ENCODE measurements around the gene LDLRAD2. TPM values are rescaled to one million over a fixed set of nuclear protein-coding genes. Genes with fewer than 3 reads are reported as not detected.

LDLRAD2 gene
- total RNA-seq, 1 donor from 2014 or later, result 0.14 TPM

DNA sequence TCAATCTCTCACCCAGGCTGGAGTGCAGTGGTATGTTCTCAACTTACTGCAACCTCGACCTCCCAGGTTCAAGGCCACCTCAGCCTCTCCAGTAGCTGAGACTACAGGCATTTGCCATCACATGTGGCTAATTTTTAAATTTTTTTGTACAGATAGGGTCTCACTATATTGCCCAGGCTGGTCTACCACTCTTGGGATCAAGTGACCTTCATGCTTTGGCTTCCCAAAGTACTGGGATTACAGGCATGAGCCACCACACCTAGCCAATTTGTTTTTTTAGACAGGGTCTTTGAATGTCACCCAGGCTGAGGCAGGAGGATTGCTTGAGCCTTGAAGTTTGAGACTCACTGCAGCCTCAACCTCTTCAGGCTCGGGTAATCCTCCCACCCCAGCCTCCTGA, 19.0 kb upstream of the LDLRAD2 start:
- peaks cover 3% of the 10 kb centered on the region for H3K27me3 Mint-ChIP-seq (ENCODE audit: low read depth, unreplicated experiment)
- no peaks in the 10 kb centered on the region for H3K4me1 ChIP-seq (ENCODE audit: insufficient read depth, low read length)
- H3K9ac ChIP-seq (ENCODE audit: low read length), result no peak overlapping the region
- H3K9me3 ChIP-seq (ENCODE audit: insufficient read depth, low read depth, low read length), result peaks cover 6% of the 10 kb centered on the region
- H3K27ac ChIP-seq (ENCODE audit: low read depth, low read length), result no peak overlapping the region
- no peak overlapping the region for H3K27ac Mint-ChIP-seq (ENCODE audit: unreplicated experiment)
- no peak for FAIRE-seq
- H3K4me3 Mint-ChIP-seq (ENCODE audit: unreplicated experiment), result no peak overlapping the region
- H3K4me2 ChIP-seq (ENCODE audit: low read length), result no peak overlapping the region
- DNase-seq (ENCODE audit: low read depth), result no peak
- no peaks in the 10 kb centered on the region for H4K20me1 ChIP-seq (ENCODE audit: insufficient read depth, low read length)
- no peak overlapping the region for H3K4me3 ChIP-seq (ENCODE audit: insufficient read depth, low read depth, low read length)
- H3K4me1 Mint-ChIP-seq (ENCODE audit: low read depth, unreplicated experiment), result no peaks in the 10 kb centered on the region
- H2AFZ ChIP-seq (ENCODE audit: low read depth, low read length), result no peak overlapping the region
- TF ChIP-seq EZH2 (IDR thresholded peaks at IDR 0.05; ENCODE audit: insufficient read depth, low read length), result no peak
- TF ChIP-seq, protein P1, sequence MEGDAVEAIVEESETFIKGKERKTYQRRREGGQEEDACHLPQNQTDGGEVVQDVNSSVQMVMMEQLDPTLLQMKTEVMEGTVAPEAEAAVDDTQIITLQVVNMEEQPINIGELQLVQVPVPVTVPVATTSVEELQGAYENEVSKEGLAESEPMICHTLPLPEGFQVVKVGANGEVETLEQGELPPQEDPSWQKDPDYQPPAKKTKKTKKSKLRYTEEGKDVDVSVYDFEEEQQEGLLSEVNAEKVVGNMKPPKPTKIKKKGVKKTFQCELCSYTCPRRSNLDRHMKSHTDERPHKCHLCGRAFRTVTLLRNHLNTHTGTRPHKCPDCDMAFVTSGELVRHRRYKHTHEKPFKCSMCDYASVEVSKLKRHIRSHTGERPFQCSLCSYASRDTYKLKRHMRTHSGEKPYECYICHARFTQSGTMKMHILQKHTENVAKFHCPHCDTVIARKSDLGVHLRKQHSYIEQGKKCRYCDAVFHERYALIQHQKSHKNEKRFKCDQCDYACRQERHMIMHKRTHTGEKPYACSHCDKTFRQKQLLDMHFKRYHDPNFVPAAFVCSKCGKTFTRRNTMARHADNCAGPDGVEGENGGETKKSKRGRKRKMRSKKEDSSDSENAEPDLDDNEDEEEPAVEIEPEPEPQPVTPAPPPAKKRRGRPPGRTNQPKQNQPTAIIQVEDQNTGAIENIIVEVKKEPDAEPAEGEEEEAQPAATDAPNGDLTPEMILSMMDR (IDR thresholded peaks at IDR 0.05; ENCODE audit: insufficient read depth, low read depth, low read length), result no peak
- H3K79me2 ChIP-seq (ENCODE audit: insufficient read depth, low read length), result no peaks in the 10 kb centered on the region
- H3K9me3 Mint-ChIP-seq (ENCODE audit: unreplicated experiment), result peaks cover 9% of the 10 kb centered on the region
- H3K36me3 ChIP-seq (ENCODE audit: insufficient read depth, low read length), result no peaks in the 10 kb centered on the region
- no peaks in the 10 kb centered on the region for H3K36me3 Mint-ChIP-seq (ENCODE audit: low read depth, unreplicated experiment)
- H3K27me3 ChIP-seq (ENCODE audit: insufficient read depth, low read length), result no peaks in the 10 kb centered on the region

DNA sequence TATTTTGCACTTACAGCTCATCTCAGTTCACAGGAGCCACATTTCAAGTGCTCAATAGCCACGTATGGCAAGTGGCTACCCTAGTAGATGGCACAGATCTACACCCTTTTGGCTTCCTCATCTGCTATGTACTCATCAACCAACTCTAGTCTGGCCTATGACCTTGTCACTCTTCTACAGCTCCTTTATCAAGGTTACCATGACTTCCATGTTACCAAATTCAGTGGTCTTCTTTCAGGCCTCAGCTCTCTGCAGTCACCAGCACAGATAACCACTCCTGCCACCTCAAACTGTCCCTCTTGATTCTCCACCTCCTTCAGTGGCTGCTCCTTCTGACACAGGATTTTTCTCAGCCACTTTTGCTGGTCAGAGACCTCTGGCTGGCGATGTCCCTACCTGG, 17.4 kb upstream of the LDLRAD2 start:
- no peaks in the 10 kb centered on the region for H3K4me1 ChIP-seq (ENCODE audit: insufficient read depth, low read length)
- H2AFZ ChIP-seq (ENCODE audit: low read depth, low read length), result no peak overlapping the region
- no peak overlapping the region for H3K4me2 ChIP-seq (ENCODE audit: low read length)
- no peaks in the 10 kb centered on the region for H3K79me2 ChIP-seq (ENCODE audit: insufficient read depth, low read length)
- FAIRE-seq (no peak), DNase-seq (ENCODE audit: low read depth) (no peak)
- Mint-ChIP-seq H3K4me3 (ENCODE audit: unreplicated experiment) (no peak overlapping the region), H3K27me3 (ENCODE audit: low read depth, unreplicated experiment) (peaks cover 3% of the 10 kb centered on the region), H3K4me1 (ENCODE audit: low read depth, unreplicated experiment) (no peaks in the 10 kb centered on the region), H3K9me3 (ENCODE audit: unreplicated experiment) (peaks cover 9% of the 10 kb centered on the region), H3K36me3 (ENCODE audit: low read depth, unreplicated experiment) (no peaks in the 10 kb centered on the region), H3K27ac (ENCODE audit: unreplicated experiment) (no peak overlapping the region)
- H3K9me3 ChIP-seq (ENCODE audit: insufficient read depth, low read depth, low read length), result peaks cover 6% of the 10 kb centered on the region
- H3K9ac ChIP-seq (ENCODE audit: low read length), result no peak overlapping the region
- H4K20me1 ChIP-seq (ENCODE audit: insufficient read depth, low read length), result no peaks in the 10 kb centered on the region
- no peak for TF ChIP-seq EZH2 (IDR thresholded peaks at IDR 0.05; ENCODE audit: insufficient read depth, low read length)
- TF ChIP-seq, protein P1 (IDR thresholded peaks at IDR 0.05; ENCODE audit: insufficient read depth, low read depth, low read length), result no peak
- no peak overlapping the region for H3K4me3 ChIP-seq (ENCODE audit: insufficient read depth, low read depth, low read length)
- H3K27me3 ChIP-seq (ENCODE audit: insufficient read depth, low read length), result no peaks in the 10 kb centered on the region
- H3K27ac ChIP-seq (ENCODE audit: low read depth, low read length), result no peak overlapping the region
- H3K36me3 ChIP-seq (ENCODE audit: insufficient read depth, low read length), result no peaks in the 10 kb centered on the region

DNA sequence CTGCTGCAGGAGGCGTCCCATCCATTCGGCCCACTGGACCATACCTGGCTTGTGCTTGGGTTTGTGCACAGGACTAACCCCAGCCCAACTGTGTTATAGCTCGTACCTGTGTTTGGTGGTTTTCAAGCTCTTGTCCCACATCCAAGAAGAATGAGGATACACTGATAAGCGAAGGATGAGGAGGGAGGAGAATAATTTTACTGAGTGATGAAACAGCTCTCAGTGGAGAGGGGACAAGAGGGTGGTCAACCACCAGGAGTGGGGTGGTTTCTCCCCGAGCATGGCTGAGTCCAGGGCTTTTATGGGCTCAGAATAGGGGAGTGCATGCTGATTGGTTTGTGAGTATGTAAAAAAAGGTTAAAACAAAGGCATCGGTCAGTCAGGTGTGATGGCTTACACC, 17.0 kb upstream of the LDLRAD2 start:
- no peaks in the 10 kb centered on the region for H3K27me3 ChIP-seq (ENCODE audit: insufficient read depth, low read length)
- H3K4me3 ChIP-seq (ENCODE audit: insufficient read depth, low read depth, low read length), result no peak overlapping the region
- H3K27ac ChIP-seq (ENCODE audit: low read depth, low read length), result no peak overlapping the region
- no peak overlapping the region for H3K4me2 ChIP-seq (ENCODE audit: low read length)
- Mint-ChIP-seq H3K27ac (ENCODE audit: unreplicated experiment) (no peak overlapping the region), H3K9me3 (ENCODE audit: unreplicated experiment) (peaks cover 9% of the 10 kb centered on the region), H3K4me3 (ENCODE audit: unreplicated experiment) (no peak overlapping the region), H3K4me1 (ENCODE audit: low read depth, unreplicated experiment) (no peaks in the 10 kb centered on the region), H3K27me3 (ENCODE audit: low read depth, unreplicated experiment) (peaks cover 3% of the 10 kb centered on the region), H3K36me3 (ENCODE audit: low read depth, unreplicated experiment) (no peaks in the 10 kb centered on the region)
- peaks cover 6% of the 10 kb centered on the region for H3K9me3 ChIP-seq (ENCODE audit: insufficient read depth, low read depth, low read length)
- FAIRE-seq, result no peak
- H3K79me2 ChIP-seq (ENCODE audit: insufficient read depth, low read length), result no peaks in the 10 kb centered on the region
- no peak for TF ChIP-seq EZH2 (IDR thresholded peaks at IDR 0.05; ENCODE audit: insufficient read depth, low read length)
- TF ChIP-seq, protein P1 (IDR thresholded peaks at IDR 0.05; ENCODE audit: insufficient read depth, low read depth, low read length), result no peak
- H3K9ac ChIP-seq (ENCODE audit: low read length), result no peak overlapping the region
- H3K36me3 ChIP-seq (ENCODE audit: insufficient read depth, low read length), result no peaks in the 10 kb centered on the region
- H3K4me1 ChIP-seq (ENCODE audit: insufficient read depth, low read length), result no peaks in the 10 kb centered on the region
- no peak for DNase-seq (ENCODE audit: low read depth)
- H4K20me1 ChIP-seq (ENCODE audit: insufficient read depth, low read length), result no peaks in the 10 kb centered on the region
- no peak overlapping the region for H2AFZ ChIP-seq (ENCODE audit: low read depth, low read length)
